HS-5 (cell line): ENCODE data around the gene FASTKD3.
"Not testable (repeated sequence)": the region's sequence is repeated elsewhere in the genome, so short reads cannot be mapped to it uniquely, and the experiment has no call there.

Experiments used
- DNase-seq: peaks from one replicate; pipeline ENCODE4 v3.0.0-alpha.2; 2012; ENCODE audit warnings: low read depth

FASTKD3 gene, protein sequence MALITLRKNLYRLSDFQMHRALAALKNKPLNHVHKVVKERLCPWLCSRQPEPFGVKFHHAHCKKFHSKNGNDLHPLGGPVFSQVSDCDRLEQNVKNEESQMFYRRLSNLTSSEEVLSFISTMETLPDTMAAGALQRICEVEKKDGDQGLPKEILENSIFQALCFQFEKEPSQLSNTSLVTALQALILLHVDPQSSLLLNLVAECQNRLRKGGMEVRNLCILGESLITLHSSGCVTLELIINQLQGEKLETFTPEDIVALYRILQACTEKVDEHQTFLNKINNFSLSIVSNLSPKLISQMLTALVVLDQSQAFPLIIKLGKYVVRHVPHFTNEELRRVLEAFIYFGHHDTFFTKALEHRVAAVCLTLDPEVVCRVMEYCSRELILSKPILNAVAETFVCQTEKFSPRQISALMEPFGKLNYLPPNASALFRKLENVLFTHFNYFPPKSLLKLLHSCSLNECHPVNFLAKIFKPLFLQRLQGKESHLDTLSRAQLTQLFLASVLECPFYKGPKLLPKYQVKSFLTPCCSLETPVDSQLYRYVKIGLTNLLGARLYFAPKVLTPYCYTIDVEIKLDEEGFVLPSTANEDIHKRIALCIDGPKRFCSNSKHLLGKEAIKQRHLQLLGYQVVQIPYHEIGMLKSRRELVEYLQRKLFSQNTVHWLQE

DNA sequence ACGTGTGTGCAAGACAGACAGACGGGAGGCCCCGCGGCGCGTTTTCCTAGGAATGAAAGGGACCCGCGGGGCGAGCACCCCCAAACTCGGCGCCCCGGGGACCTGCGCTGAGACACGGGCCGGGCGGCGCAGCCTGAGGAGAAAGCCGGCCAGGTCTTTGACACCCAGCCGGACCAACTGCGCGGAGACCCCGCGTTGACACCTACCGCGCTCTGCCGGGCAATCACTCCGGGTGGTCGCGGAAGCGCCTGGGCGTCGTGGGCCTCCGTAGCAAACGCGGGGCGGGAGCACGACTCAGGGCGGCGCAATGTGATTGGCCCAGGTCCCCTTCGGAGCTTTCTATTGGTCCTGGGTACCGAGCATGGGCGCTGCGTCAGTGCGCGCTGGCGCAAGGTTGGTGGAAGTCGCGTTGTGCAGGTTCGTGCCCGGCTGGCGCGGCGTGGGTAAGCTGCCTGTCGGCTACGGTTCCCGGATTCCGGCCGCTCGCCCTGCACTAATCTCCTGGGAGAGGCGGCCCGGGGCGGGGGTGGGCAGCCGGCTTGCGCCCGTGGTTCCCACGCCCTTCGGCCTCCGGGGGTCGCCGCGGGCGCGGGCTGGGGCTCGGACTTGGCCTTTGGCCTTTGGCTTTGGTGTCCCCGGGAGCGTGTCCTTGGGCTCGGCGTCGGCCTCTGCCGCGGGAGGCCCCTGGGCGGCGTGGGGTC, at the start of gene FASTKD3, which contains the start of gene MTRR:
Gene FASTKD3 (minus strand): TSS at position 259 of the 701 bp plus-strand sequence. CDS start 948 bp downstream, outside the sequence.
Gene MTRR (plus strand): TSS at position 376 of the 701 bp plus-strand sequence. CDS start 1,647 bp downstream, outside the sequence.
- DNase-seq, result peak; percentile 78

DNA sequence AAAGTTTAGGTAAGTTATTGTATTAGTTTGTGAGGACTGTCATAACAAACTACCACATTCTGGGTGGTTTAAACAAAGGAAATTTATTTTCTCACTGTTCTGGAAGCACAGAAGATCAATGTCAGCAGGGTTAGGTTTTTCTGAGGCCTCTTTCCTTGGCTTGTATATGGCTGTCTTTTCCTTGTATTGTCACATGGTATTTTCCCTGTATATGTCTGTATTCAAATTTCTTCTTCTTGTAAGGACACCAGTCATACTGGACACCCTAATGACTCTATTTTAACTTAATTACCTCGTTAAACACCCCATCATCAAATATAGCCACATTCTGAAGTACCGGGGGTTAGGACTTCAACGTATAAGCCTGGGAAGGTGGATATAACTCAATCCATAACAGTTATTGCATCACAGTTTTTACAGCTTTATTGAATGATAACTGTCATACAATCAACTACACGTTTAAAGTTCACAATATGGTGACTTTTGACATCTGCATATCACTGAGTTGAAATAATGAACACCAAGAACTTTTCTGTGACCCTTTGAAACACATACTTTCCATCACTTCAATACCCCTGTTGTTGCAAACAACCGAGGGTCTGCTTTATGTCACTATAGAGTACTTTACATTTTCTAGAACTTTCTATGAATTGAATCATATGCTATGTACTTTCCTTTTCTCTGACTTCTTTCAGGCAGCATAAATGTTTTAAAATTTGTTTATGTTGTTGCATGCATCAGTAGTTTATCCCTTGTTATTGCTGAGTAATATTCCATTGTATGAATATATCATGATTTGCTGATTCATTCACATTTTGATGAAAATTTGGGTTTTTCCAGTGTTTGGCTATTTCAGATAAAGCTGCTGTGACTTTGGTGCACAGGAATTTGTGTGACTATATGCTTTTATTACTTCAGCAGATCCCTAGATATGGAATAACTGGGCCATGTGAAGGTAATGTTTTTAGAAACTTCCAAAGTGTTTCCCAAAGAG, 48.6 kb upstream of the FASTKD3 start:
- no peak for DNase-seq

DNA sequence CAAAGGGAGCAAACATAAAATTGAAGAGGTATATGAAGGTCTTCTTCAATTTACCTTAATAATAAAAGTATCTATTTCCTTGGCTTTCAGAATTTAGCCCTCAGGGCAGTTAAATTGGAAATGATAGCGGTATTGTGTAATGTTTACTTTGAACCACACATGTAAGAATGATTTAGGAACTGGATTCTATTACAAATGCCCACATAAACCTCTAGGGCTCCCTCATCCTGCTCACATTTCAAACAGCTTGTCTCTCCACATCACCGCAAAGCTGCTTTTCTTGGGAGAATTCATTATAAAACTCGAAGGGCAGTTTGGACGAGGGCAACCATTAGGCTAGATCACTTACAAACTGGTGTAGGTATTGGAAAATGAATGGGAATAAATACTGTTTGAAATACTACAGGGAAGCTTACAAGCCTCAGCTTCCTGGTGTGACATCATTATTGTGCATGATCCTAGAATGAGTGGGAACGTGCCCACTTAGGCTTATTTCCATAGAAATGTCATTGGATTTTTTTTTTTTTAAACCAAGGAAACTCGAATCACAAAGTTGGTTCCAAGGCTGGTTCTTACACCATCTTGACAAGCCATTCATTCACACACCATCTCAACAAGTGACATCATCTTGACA, 47.5 kb upstream of the FASTKD3 start:
- no peak for DNase-seq

DNA sequence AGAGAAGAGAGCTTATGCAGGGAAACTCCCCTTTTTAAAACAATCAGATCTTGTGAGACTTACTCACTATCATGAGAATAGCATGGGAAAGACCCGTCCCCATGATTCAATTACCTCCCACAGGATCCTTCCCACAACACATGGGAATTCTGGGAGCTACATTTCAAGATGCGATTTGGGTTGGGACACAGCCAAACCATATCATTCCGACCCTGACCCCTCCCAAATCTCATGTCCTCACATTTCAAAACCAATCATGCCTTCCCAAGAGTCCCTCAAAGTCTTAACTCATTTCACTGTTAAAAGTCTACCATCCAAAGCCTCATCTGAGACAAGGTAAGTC, 42.6 kb upstream of the FASTKD3 start:
- not testable (repeated sequence) for DNase-seq

DNA sequence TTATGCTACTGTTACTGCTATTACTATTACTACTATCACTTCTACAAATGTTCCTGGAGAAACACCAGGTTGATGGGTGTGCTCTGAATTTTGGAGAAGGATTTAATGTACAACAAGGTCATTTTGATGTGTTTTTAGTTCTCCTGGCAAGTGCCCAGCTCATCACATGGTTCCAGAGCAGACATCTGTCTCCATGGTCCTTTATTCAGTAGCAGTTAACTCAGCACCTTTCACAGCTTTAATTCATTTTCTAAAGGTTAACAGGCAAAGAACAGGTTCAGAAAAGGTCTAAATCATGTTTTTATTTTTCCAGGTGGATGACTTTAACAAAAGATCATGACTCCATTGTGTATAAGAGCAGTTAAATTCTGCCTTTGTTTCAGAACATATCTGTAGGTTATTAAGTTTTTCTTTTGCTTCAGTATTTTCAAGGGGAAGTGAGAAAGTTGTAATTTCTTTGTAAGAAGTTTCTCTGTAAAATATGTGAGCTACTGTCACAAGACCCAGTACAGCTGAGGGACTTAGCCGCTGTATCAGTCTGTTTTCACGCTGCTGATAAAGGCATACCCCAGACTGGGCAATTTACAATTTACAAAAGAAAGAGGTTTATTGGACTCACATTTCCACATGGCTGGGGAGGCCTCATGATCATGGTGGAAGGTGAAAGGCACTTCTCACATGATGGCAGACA, 42.1 kb upstream of the FASTKD3 start:
- DNase-seq, result no peak

DNA sequence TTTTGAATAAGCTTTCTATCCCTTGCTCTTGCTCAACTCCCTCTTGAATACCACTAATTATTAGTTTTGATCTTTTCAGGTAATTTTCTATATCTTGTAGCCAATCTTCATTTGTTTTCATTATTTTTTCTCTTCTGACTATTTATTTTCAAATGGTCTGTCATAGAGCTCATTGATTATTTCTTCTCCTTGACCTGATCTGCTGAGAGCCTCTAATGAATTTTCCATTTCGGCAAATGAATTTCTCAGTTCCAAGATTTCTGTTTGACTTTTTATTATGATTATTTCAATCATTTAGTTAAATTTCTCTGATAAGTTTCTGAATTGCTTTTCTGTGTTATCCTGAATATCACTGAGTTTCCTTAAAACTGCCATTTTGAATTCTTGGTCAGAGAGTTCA, 39.5 kb upstream of the FASTKD3 start:
- no peak for DNase-seq

DNA sequence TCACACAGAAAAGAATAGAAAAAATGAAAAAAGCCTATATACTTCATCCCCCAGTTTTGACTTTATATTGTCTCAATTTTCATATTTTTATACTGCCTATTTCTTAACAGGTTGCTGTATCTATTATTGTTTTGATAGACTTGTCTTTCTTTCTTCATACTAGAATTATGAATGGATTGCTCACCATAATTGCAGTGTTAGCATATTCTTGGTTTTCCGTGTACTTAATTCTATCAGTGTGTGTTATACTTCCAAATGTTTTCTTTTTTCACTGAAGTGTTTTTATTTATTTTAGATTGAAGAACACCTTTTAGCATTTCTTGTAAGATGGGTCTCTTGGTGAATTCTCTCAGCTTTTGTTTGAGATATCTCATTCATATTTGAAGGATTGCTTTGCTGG, 38.8 kb upstream of the FASTKD3 start:
- no peak for DNase-seq

DNA sequence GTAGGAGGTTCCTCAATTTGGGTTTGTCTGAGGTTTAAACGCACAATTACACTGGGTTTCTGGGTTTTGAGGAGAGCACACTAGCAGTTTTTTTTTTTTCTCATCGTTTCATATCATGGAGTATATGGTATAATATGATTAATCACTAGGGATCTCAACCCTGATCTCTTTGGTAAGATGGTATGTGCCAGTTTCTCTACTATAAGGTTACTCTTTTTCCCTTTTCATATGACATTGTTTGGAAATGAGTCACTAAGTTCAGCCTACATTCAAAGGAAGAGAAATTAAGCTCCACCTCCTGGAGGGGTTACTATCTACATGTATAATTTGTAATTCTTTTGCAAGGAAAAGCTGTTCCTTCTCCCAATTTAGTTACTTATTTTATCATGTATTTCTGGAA, 35.3 kb upstream of the FASTKD3 start:
- peak; percentile 84 for DNase-seq

DNA sequence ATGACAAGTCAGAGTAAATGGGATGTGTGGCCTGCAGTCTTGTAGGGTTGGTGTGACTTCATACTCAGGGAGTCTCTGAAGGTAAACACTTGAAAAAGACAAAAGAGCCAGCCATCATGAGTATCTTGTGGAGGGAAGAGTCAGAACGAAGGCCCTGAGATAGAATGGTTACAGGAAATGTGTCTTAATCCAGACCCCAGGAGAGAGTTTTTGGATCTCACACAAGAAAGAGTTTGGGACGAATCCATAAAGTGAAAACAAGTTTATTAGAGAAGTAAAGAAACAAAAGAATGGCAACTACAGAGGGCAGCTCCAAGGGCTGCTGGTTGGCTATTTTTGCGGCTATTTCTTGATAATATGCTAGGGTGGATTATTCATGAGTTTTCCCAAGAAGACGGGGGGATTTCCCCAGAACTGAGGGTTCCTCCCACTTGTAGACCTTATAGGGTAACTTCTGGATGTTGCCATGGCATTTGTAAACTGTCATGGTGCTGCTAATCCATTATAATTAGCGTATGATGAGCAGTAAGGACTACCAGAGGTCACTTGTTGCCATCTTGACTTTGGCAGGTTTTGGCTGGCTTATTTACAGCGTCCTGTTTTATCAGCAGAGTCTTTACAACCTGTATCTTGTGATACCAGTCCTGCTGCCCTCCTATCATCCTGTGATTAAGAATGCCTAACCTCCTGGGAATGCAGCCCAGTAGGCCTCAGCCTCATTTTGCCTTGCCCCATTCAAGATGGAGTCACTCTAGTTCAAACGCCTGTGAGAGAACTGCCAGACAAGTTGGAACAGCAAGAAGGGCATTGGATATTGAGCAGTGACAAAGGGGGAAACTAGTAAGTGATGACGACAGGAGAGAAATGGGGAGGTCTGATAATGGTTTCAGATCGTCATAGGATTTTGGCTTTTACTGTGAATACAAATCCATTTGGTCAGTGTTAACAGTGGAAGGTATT, 34.1 kb upstream of the FASTKD3 start:
- DNase-seq, result no peak

DNA sequence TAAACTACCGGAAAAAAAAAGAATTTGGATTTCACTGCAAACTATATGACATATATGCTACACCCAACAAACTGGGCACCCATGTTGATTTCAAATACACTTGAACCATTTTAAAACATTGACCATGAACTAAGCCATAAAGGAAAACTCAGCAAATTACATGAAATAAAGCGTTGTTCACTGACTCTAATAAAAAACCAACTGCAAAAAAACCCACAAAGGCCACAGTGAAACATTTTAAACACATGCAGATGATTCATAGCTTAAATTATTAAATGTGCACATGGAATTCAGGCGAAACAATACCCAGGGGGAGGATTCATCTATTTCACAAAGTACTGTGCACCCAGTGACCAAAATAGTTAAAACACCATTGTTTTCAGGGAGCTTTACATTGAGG, 33.4 kb upstream of the FASTKD3 start:
- DNase-seq, result peak; percentile 20

DNA sequence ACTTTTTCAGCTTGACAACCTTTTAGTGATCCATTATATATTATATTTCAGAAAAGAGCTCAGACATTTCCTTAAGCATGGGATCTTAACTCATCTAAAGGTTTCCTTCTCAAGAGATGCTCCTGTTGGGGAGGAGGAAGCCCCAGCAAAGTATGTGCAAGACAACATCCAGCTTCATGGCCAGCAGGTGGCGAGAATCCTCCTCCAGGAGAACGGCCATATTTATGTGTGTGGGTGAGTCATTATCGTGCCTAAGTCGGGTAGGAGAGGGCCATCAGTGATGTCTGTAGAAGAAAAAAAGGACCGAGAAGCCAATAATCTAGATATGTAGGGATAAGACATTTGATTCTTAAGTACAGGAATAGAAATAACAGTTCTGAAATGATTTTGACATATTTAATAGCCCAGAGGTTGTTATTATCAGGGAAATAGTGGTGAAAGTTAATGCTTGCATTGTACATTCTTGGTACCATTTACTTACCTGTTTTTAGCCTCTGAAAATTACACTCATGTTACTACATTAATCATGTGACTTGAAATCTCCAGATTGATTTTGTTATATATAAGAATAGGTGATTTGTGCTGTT, 28.3 kb upstream of the FASTKD3 start:
- DNase-seq, result no peak

DNA sequence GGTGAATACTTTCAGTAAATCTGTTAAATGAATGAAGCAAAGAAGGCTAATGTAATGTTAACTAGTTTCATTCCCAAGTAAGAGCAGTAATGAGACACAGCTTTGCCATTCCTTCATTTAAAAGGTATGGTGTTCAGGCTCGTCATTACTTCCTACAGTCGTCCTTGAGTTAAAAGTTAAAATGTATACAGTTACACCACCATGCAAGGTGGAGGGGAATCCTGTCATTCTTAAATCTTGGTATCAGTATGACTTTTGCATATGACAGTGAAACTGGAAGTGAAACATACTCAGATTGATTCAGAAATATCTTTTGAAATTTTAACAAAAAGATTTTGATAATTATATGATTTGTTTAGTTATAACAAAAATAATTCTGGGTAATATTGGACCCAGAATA, 26.0 kb upstream of the FASTKD3 start:
- no peak for DNase-seq

DNA sequence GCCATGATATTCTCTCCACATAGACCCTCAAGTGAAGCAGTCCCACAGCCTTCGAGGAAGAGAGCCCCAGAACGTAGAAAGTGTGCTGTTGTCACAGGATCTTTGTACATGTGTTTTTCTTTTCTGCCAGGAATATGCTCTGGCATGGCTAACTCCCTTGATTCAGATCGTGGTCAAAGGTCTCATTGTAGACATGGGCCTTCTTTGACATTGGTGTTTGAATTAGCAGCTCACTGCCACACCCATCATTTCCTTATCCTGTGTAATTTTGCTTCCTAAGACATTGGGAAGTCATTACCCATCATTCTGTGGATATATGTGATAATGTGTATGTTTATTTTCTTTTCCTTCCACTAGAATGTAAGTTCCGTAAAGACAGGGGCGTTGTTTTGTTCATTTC, 25.6 kb upstream of the FASTKD3 start:
- no peak for DNase-seq

DNA sequence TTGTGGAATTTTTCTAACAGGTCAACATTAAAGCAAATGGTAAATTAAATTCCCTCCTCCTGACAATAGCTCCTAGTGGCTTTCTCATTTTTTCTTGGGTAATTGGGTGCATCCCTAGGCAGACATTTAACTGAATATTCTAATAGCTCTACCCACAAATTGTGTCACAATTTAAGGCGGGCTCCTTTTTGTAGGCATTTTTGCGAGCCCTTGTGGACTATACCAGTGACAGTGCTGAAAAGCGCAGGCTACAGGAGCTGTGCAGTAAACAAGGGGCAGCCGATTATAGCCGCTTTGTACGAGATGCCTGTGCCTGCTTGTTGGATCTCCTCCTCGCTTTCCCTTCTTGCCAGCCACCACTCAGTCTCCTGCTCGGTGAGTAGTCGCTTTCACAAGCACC, 20.1 kb upstream of the FASTKD3 start:
- no peak for DNase-seq

DNA sequence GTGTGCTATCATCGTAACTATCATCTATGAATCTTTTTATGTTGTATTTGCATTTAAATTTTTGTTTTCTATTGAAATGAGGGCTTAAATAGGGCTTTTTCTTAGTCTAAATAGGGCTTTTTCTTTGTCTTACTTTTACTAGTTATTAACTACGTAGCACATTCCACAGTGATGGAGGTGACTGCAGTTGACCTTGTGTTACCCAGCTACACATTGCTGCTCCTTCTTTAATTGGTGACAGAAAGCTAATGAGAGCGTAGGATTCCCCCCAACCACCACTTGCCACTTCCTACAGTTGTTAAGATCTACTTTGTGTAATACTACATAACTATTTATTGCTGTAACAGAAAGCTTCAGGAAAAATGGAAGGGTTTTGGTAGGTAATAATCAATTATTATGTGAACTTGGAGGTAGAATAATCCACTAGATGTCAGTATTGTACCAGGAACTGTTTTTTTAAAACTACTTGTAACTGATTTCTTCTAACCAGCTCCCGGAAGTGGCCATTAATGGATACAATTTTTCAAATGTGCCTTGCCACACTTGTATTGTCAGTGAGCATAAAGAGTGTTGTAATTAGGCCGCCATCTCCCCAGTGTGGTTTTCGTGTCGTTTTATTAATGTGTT, 18.1 kb upstream of the FASTKD3 start:
- DNase-seq, result no peak

DNA sequence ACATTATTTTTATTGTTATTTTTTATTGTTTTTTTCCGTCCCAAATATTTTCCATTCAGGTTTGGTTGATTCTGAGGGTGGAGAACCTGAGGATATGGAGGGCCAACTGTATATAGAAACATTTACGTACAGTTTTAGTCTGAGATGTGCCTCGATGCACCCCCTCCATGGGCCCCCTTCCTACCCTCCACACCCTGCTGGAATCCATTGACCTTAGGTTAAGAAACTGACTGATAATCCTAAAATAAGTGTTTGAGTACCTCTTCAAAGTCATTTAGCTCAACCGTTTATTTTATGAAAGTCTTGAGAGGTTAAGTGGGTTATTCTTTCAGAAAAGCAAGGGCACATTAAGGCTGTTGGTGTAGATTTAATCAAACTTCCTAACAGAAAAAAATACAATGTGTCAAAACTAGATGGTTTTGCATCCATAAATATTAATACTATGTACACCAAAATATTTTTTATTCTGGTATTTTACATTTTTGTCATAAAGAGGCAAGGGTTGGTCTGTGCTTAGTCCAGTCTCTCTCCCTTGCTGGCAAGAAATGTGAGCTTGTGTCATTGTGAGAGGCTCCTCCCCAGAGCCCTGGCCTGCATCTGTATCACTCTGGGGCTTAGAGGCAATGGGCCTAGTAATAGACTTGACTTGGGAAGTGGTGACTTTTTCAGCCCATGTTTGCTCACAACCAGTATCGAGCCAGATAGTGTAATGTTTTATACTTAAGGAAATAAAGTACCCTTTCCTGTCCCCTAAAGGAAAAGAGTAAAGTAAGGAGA, 15.8 kb upstream of the FASTKD3 start:
- DNase-seq, result no peak

DNA sequence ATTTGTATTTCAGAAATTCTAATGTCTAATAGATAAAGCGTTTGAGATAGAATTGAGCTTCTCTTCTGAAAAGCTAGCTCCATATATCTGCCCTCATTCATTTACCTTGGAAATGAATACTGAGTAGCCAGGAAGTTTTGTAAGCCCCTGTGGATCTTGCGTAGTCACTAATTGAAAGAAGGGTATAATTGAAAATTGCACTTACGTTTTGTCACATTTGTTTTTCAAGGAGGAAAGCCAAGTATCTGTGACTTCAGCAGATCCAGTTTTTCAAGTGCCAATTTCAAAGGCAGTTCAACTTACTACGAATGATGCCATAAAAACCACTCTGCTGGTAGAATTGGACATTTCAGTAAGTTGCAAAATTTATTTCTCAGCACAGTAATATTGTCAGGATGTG, 14.1 kb upstream of the FASTKD3 start:
- no peak for DNase-seq

DNA sequence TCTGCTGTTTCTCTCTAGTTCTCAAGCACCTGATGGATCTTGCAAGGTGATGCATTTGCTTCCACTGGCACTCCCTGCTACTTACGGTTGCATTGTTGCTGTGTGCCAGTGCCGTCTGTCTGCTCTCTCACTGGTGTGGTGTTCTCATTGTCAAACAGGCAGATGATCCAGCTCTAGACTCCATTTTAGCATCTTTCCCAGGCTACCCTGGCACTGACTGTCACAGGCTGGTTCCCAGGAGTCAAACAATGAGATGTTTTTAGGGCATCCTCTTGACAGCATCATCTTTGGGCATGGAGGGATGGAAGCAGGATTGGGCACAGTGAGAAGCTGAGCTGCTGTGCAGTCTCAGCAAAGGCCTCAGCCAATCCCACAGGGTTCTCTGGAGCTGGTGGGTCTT, 13.0 kb upstream of the FASTKD3 start:
- DNase-seq, result no peak
